ENCODE measurements around the gene CLIC4. TPM values are rescaled to one million over a fixed set of nuclear protein-coding genes. Genes with fewer than 3 reads are reported as not detected.
A peak's percentile ranks its signal among the peaks of the same experiment; 100 is the strongest.

The CLIC4 gene
- total RNA-seq, 1 donor from 2014 or later = 325 TPM

DNA sequence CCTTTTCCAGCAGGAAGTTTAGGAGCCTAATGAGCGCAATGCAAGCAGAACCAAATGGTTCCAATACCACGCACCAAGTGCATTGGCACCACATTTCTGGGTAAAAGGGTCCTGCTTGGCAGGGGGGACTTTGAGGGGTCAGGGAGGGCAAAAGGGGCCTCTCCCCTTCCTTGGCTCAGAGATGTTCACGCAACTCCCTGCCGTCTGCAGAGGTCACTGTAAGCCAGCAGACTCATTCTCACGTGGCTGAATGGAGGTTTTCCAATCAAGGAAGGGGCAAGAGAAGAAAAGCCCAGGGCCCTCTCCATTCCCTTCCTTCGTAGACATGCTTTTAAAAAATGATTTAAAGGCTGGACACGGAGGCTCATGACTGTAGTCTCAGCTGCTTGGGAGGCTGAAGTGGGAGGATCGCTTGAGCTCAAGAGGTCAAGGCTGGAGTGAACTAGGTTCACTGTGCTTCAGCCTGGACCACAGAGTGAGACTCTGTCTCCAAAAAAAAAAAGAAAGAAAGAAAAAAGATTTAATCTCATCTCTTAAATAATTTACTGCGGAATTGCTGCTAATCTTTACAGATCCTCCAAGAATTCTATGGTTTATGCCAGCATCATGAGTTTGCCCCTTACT is 104.5 kb downstream of the CLIC4 start:
- Histone ChIP-seq H3K4me1 (peaks cover 17% of the 10 kb centered on the region), H3K9me3 (replicated peaks) (no peaks in the 10 kb centered on the region), H3K27ac (replicated peaks) (no peak overlapping the region), H3K27me3 (ENCODE audit: low read depth) (no peaks in the 10 kb centered on the region), H3K36me3 (peaks cover 14% of the 10 kb centered on the region), H3K4me3 (no peak overlapping the region)
- TF ChIP-seq, protein P1, sequence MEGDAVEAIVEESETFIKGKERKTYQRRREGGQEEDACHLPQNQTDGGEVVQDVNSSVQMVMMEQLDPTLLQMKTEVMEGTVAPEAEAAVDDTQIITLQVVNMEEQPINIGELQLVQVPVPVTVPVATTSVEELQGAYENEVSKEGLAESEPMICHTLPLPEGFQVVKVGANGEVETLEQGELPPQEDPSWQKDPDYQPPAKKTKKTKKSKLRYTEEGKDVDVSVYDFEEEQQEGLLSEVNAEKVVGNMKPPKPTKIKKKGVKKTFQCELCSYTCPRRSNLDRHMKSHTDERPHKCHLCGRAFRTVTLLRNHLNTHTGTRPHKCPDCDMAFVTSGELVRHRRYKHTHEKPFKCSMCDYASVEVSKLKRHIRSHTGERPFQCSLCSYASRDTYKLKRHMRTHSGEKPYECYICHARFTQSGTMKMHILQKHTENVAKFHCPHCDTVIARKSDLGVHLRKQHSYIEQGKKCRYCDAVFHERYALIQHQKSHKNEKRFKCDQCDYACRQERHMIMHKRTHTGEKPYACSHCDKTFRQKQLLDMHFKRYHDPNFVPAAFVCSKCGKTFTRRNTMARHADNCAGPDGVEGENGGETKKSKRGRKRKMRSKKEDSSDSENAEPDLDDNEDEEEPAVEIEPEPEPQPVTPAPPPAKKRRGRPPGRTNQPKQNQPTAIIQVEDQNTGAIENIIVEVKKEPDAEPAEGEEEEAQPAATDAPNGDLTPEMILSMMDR (IDR thresholded peaks at IDR 0.05; ENCODE audit: borderline replicate concordance) = peak; percentile 41
- intact Hi-C loops (cut with micrococcal nuclease) = no loop called here
- DNase-seq = no peak

DNA sequence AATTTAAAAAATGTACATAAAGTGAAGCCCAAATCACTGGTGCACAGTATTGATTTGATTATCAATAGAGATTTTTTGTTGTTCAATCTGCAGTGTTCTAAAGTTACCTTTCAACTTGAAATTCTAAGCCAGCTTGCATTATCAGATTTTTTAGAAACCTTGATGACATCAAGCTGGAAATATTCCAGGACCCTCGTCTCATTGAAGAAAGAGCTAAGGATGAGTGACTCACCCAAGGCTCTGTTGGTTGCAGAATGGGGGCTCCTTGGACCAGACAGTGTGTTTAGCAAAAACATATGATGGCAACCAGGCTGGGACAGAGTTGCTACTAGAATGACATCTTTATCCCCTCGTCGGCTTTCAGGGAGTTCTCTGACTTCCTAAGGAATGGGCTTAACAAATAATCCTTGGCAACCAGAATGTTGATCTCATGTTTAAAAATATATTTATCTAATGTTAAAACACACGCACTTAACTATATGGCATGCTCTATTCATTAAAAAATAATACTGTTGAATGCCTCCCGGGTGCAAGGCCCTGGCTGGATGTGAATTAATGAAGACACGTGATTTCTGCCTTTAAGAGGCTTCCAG is 105.2 kb downstream of the CLIC4 start:
- intact Hi-C loops (cut with micrococcal nuclease) = no loop called here
- TF ChIP-seq, protein P1 (IDR thresholded peaks at IDR 0.05; ENCODE audit: borderline replicate concordance) = no peak
- Histone ChIP-seq H3K27ac (replicated peaks) (no peak overlapping the region), H3K36me3 (peaks cover 9% of the 10 kb centered on the region), H3K4me3 (no peak overlapping the region), H3K9me3 (replicated peaks) (no peaks in the 10 kb centered on the region), H3K4me1 (peaks cover 17% of the 10 kb centered on the region), H3K27me3 (ENCODE audit: low read depth) (no peaks in the 10 kb centered on the region)
- DNase-seq = no peak

DNA sequence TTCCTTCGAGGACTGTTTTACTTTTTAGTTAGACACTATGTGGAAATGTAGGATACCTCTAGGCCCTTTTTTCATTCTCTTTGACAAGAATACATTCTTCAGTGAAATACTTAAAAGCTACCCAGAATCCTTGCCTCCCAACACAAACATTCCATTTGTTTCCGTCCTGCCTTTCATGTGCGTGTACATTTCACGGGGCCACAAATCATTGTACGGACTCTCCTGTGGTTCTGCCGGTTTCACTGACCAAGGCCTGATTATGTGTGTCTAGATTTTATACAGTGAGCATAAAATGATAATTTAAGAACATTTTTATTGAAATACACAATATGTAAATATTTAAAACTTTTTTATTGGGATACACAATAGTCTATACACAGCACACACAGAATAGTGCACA is 108.4 kb downstream of the CLIC4 start:
- H3K27ac ChIP-seq (replicated peaks) = no peak overlapping the region
- intact Hi-C loops (cut with micrococcal nuclease) = no loop called here

DNA sequence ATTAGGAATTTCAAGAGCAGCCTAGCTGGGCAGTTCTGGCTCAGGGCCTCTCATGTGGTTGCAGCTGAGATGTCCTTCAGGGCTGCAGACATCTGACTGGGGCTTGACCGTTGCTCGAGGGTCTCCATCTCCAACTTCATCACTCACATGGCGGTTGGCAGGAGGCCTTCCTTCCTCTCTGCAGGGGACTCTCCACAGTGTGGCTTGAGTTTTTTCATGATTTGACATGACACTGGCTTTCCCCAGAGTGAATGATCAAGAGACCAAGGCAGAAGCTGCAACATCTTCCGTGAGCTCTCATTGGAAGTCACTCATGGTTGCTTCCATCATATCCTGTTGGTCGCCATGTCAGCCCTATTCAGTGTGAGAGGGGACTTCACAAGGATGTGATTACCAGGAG is 110.2 kb downstream of the CLIC4 start:
- H3K27me3 ChIP-seq (ENCODE audit: low read depth) = peaks cover 44% of the 10 kb centered on the region
- H3K4me1 ChIP-seq = no peaks in the 10 kb centered on the region
- TF ChIP-seq, protein P1 (IDR thresholded peaks at IDR 0.05; ENCODE audit: borderline replicate concordance) = no peak
- no peaks in the 10 kb centered on the region for H3K36me3 ChIP-seq
- H3K4me3 ChIP-seq = no peak overlapping the region
- no peaks in the 10 kb centered on the region for H3K9me3 ChIP-seq (replicated peaks)
- DNase-seq = no peak
- no peak overlapping the region for H3K27ac ChIP-seq (replicated peaks)
- intact Hi-C loops (cut with micrococcal nuclease) = no loop called here

More for the DNA sequence above, 108.4 kb downstream of the CLIC4 start:
- peaks cover 28% of the 10 kb centered on the region for H3K27me3 ChIP-seq (ENCODE audit: low read depth)
- no peaks in the 10 kb centered on the region for H3K36me3 ChIP-seq
- H3K9me3 ChIP-seq (replicated peaks) = no peaks in the 10 kb centered on the region
- no peak overlapping the region for H3K4me3 ChIP-seq
- TF ChIP-seq, protein P1 (IDR thresholded peaks at IDR 0.05; ENCODE audit: borderline replicate concordance) = no peak
- no peak for DNase-seq
- peaks cover 4% of the 10 kb centered on the region for H3K4me1 ChIP-seq

DNA sequence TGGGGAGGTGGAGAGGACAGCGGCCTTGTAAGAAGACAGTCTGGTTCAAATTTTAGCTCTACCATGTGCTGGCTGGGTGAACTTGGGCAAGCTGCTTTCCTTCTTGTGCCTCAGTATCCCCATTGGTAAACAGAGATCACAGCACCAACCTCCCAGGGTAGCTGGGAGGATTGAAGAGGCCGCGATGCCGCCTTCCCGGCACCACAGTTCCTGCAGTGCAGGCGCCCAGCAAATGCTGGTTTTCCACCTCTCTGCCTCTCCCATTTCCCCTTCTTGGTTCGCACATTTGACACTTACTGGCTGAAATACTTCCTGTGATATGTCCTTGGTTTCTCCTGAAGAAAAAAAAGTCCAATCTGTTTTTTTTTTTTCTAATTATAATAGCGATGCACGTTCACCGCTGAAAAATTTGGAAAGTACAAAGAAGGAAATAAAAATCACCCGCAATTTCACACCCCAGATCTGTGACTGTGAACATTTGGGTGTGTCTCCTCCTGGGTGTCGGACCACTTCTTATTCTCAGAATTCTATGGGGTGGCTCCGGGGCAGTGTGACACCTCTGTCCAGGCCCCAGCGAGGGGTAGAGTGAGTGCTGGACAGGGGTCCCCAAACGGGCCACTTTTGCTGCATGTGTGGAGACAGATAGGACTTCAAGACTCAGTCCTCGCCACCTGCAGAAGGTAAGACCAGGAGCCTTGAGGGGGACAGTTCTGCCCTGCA is 111.7 kb downstream of the CLIC4 start:
- no peak overlapping the region for H3K4me3 ChIP-seq
- intact Hi-C loops (cut with micrococcal nuclease) = no loop called here
- H3K27ac ChIP-seq (replicated peaks) = no peak overlapping the region
- peaks cover 59% of the 10 kb centered on the region for H3K27me3 ChIP-seq (ENCODE audit: low read depth)
- no peak for DNase-seq
- H3K9me3 ChIP-seq (replicated peaks) = no peaks in the 10 kb centered on the region
- TF ChIP-seq, protein P1 (IDR thresholded peaks at IDR 0.05; ENCODE audit: borderline replicate concordance) = no peak
- H3K36me3 ChIP-seq = no peaks in the 10 kb centered on the region
- no peaks in the 10 kb centered on the region for H3K4me1 ChIP-seq
